Testis (tissue), 3 donors: ENCODE results near the gene OR2W3. TPM values are rescaled to one million over a fixed set of nuclear protein-coding genes. Genes with fewer than 3 reads are reported as not detected.

Experiments
- DNase-seq: peaks from one replicate; pipeline ENCODE4 v3.0.0-alpha.2; 2019
- H3K27ac ChIP-seq, 2 donors: fragments of 200-600 bp; sonication (generic); one replicate each; pipeline ENCODE4 v1.5.1; 2019
- H3K27me3 ChIP-seq: fragments of 200-600 bp; sonication (generic); one replicate; pipeline ENCODE4 v1.5.1; 2019
- H3K36me3 ChIP-seq: fragments of 200-600 bp; sonication (generic); one replicate; pipeline ENCODE4 v1.5.1; 2017; ENCODE audit warnings: low read depth; ENCODE audit errors: missing control alignments
- H3K4me1 ChIP-seq: fragments of 200-600 bp; sonication (generic); one replicate; pipeline ENCODE4 v1.5.1; 2019
- H3K4me3 ChIP-seq, 2 donors: fragments of 200-600 bp; sonication (generic); one replicate each; pipeline ENCODE4 v1.5.1; 2017 to 2019
- H3K9me3 ChIP-seq: fragments of 200-600 bp; sonication (generic); one replicate; pipeline ENCODE4 v1.5.1; 2017
- POLR2A ChIP-seq: fragments of 450-650 bp; IDR thresholded peaks from one replicate; pipeline ENCODE4 v1.6.1; 2017; ENCODE audit warnings: antibody characterized with exemption, mild to moderate bottlenecking, moderate library complexity
- WGBS, 2 donors: methylation state at CpG; one replicate each; pipeline ENCODE4 v1.1.5; 2018; 5-methylcytosine and 5-hydroxymethylcytosine counted together
- intact Hi-C: fragments of 100-400 bp; cut with DNase I; formaldehyde crosslinking; loops from one replicate; pipeline ENCODE4 v1.15.1; 2023; ENCODE audit warnings: low total_unique reads
- polyA plus RNA-seq: library from polyadenylated mRNA; stranded (reverse); fragments of 350-450 nt; fragmentation: Illumina TruSeq; extraction: RNeasy Lipid Tissue Mini Kit (QIAGEN cat#74804); gene quantifications from one replicate; pipeline ENCODE4 v1.2.3, GENCODE V29; 2014; ENCODE audit warnings: low read depth, low replicate concordance; ENCODE audit not compliant: insufficient read depth
- total RNA-seq, 2 donors: library from RNA; depleted of rRNA; stranded (reverse); fragments of >200 nt; gene quantifications; one replicate each; pipeline ENCODE4 v1.2.3, GENCODE V29; 2016
- TF ChIP-seq, protein P1 (sequence below), 3 experiments: fragments of 450-650 bp in 2 of 3; fragments of 200-600 bp in 1 of 3; sonication (generic) in 1 of 3; IDR thresholded peaks; one replicate each; pipeline ENCODE4 v1.5.1; 2016 to 2019; ENCODE audit warnings: antibody characterized with exemption in 3 of 3, mild to moderate bottlenecking in 2 of 3, moderate library complexity in 1 of 3

The OR2W3 gene
- total and polyA plus RNA-seq, 3 donors from 2014 or later = 1.5 to 3.9 (median 2.5) TPM

DNA sequence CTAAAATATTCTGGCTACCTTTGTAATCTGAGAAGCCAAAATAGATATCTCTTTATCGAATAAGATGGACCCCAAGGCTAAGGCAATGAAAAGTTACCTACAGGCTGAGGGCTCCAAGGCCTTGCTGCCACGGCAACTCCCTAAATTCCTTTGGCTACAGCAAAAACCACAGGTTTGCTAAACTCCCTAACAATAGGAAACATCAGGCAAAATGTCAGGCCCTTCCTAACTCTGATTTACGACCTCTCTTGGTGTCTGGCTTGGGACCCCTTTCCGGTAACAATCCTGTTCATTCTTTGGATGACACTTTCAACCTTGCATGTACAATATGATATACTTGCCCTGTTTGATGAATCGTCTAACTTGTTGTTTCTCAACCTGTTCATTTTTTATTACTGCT is 13.4 kb downstream of the OR2W3 start:
- no peak overlapping the region for H3K4me3 ChIP-seq
- H3K27ac ChIP-seq = no peak overlapping the region
- WGBS, 2 donors = 78 to 82% methylated on average over 5 of the region's 5 CpGs
- TF ChIP-seq POLR2A = no peak
- TF ChIP-seq, protein P1, sequence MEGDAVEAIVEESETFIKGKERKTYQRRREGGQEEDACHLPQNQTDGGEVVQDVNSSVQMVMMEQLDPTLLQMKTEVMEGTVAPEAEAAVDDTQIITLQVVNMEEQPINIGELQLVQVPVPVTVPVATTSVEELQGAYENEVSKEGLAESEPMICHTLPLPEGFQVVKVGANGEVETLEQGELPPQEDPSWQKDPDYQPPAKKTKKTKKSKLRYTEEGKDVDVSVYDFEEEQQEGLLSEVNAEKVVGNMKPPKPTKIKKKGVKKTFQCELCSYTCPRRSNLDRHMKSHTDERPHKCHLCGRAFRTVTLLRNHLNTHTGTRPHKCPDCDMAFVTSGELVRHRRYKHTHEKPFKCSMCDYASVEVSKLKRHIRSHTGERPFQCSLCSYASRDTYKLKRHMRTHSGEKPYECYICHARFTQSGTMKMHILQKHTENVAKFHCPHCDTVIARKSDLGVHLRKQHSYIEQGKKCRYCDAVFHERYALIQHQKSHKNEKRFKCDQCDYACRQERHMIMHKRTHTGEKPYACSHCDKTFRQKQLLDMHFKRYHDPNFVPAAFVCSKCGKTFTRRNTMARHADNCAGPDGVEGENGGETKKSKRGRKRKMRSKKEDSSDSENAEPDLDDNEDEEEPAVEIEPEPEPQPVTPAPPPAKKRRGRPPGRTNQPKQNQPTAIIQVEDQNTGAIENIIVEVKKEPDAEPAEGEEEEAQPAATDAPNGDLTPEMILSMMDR (IDR thresholded peaks at IDR 0.05) = no peak
- H3K4me1 ChIP-seq = no peaks in the 10 kb centered on the region
- intact Hi-C loops = no loop called here
- no peaks in the 10 kb centered on the region for H3K9me3 ChIP-seq
- H3K36me3 ChIP-seq = no peaks in the 10 kb centered on the region
- DNase-seq = no peak
- no peaks in the 10 kb centered on the region for H3K27me3 ChIP-seq

DNA sequence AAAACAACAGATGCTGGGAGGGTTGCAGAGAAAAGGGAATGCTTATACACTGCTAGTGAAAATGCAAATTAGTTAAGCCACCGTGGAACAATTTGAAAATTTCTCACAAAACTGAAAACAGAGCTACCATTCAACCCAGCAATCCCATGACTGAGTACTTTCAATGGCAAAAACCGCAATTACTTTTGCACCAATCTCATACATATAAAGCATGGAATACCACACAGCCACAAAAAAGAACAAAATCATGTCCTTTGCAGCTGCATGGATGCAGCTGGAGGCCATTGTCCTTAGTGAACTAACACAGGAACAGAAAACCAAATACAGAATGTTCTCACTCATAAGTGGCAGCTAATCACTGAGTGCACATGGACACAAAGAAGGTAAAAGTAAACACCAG is 18.4 kb downstream of the OR2W3 start:
- Histone ChIP-seq H3K27me3 (no peaks in the 10 kb centered on the region), H3K4me3 (no peak overlapping the region), H3K36me3 (no peaks in the 10 kb centered on the region), H3K27ac (no peak overlapping the region), H3K4me1 (no peaks in the 10 kb centered on the region), H3K9me3 (no peaks in the 10 kb centered on the region)
- TF ChIP-seq POLR2A = no peak
- TF ChIP-seq, protein P1 (IDR thresholded peaks at IDR 0.05) = no peak
- no peak for DNase-seq
- WGBS, 2 donors = 76 to 87% methylated on average over 2 of the region's 2 CpGs
- intact Hi-C loops = no loop called here

DNA sequence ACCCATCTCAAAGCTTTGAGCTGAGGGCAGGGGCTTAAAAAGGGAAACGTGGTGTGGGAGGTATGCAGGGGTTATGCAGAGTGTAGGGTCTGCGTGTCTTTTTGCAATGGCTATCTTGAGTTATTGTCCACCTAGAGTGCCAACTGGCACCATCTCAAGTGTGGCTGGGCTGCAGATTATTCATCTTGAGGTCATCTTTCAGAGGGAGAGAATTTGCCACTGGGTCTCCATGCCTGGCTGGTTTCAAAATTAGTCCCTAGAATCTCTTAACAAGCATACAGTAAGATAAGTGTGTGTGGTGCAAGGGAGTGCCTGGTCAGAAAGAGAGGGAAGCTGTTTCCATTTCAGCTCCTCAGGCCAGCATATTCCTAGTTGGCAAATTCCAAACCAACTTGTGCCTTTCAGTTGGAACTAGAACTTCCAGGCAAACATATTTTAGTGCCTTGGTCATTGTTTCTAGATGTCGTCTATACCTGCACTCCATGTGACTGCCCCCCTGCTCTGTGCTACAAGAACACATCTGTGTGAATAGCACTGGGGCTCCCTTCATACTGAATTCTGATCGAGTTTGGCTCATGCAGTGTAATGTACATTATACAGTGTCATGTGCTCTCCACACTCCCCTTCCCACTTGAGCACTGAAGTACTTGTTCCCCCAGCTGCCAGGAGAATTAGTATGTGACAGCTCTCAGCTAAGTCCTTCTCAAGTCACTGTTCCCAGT is 19.7 kb downstream of the OR2W3 start:
- no peak for DNase-seq
- 50 to 52% methylated on average over 4 of the region's 4 CpGs for WGBS, 2 donors
- H3K27me3 ChIP-seq = no peaks in the 10 kb centered on the region
- no peak overlapping the region for H3K4me3 ChIP-seq
- no peaks in the 10 kb centered on the region for H3K36me3 ChIP-seq
- TF ChIP-seq, protein P1 (IDR thresholded peaks at IDR 0.05) = no peak
- TF ChIP-seq POLR2A = no peak
- intact Hi-C loops = no loop called here
- H3K27ac ChIP-seq = no peak overlapping the region
- no peaks in the 10 kb centered on the region for H3K9me3 ChIP-seq
- H3K4me1 ChIP-seq = no peaks in the 10 kb centered on the region

DNA sequence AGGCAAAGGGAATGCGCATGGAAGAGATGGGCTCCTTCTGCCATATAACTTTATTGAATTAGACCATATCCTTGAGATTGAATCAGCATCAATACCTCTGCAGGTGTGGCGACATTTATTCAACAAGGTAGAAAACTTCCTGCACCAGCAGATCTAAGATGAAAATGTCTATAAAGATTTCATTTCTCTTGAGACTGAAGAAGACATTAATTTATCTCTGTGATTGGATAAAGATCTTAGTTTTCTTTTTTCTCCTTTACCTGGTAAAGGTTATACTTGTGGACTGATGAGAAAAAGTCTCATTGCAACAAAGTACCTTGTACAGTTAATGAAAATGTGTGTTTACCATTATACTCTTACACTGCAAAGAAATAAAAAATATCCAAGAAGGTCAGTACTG is 24.6 kb downstream of the OR2W3 start, which contains the start of gene OR2T8:
TSS of gene OR2T8 (plus strand) at position 301 of the 400 bp plus-strand sequence. CDS start 766 bp downstream, outside the sequence.
- Histone ChIP-seq H3K4me1 (no peaks in the 10 kb centered on the region), H3K27ac (no peak within 1 kb of the TSS), H3K36me3 (no peaks in the 10 kb centered on the region), H3K9me3 (no peaks in the 10 kb centered on the region), H3K27me3 (no peaks in the 10 kb centered on the region), H3K4me3 (no peak within 1 kb of the TSS)
- intact Hi-C loops = no loop called here
- TF ChIP-seq POLR2A = no peak
- TF ChIP-seq, protein P1 (IDR thresholded peaks at IDR 0.05) = no peak
- no peak for DNase-seq
- WGBS, 2 donors = 43 to 95% methylated on average over 2 of the region's 2 CpGs

DNA sequence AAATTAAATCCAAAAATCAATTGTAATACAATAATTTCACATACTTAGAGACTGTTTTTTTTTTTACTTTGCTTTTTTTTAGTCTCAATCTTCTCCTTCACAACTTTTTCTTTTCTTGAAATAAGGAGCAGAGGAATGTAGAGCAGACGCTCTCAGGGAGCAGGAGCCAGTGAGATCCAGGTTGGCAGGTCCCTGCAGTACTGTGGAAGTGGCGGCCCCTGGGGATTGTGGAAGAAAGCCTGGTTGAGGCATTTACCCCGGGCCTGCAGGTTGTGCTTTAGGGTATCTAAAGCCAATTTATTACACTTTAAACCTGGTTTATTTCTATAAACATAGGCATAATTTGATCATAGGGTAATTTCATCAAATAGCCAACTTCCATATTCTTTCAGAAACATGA is 28.6 kb downstream of the OR2W3 start:
- Histone ChIP-seq H3K36me3 (no peaks in the 10 kb centered on the region), H3K27me3 (no peaks in the 10 kb centered on the region), H3K9me3 (no peaks in the 10 kb centered on the region), H3K4me3 (no peak overlapping the region), H3K4me1 (no peaks in the 10 kb centered on the region), H3K27ac (no peak overlapping the region)
- TF ChIP-seq, protein P1 (IDR thresholded peaks at IDR 0.05) = no peak
- no peak for TF ChIP-seq POLR2A
- DNase-seq = no peak
- intact Hi-C loops = no loop called here
- WGBS, 2 donors = 75% methylated on average over 3 of the region's 3 CpGs
